Nephron (organoid): ENCODE measurements around the gene GDF2.

Experiments
- H3K27ac Mint-ChIP-seq, 3 experiments: 2 replicates each; pipeline ENCODE4 v1.8.0; 2020; ENCODE audit warnings: mixed read lengths in 3 of 3, mild to moderate bottlenecking in 2 of 3, moderate library complexity in 1 of 3
- H3K27me3 Mint-ChIP-seq: 2 replicates; pipeline ENCODE4 v1.8.0; 2021; ENCODE audit warnings: low read depth, mild to moderate bottlenecking, moderate library complexity, mixed read lengths
- H3K36me3 Mint-ChIP-seq: 2 replicates; pipeline ENCODE4 v1.8.0; 2020; ENCODE audit warnings: low read depth, mixed read lengths
- H3K4me1 Mint-ChIP-seq: 2 replicates; pipeline ENCODE4 v1.8.0; 2020; ENCODE audit warnings: mixed read lengths
- H3K4me3 Mint-ChIP-seq, 3 experiments: 2 replicates each; pipeline ENCODE4 v1.8.0; 2020; ENCODE audit warnings: mild to moderate bottlenecking in 3 of 3, mixed read lengths in 3 of 3, moderate library complexity in 2 of 3
- H3K9me3 Mint-ChIP-seq: 2 replicates; pipeline ENCODE4 v1.8.0; 2020; ENCODE audit warnings: mixed read lengths
- TF ChIP-seq, protein P1 (sequence below), 3 experiments: fragments of 200-600 bp; sonication (generic); IDR thresholded peaks; one replicate each; pipeline ENCODE4 v1.5.0; 2021; ENCODE audit warnings: antibody characterized with exemption in 3 of 3; ENCODE audit not compliant: unreplicated experiment in 3 of 3

The GDF2 gene

DNA sequence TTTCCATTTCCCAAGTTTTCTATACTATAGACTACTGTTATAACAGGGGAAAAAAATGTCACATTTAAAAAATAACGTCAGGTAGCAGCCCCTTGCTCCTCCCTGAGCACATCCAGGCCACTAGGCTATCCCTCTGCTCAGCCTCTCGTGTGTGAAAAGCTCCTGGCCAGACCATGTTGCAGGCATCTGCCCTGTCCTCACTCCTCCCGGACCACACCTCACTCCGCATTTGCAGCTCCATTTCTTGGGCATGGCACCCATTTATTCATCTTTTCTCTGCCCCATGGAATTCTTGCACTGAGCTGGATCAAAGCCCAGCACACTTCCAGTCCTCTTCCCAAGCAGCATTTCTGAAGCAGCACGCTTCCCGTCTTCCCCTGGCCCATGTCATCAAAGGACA is 1.4 kb upstream of the GDF2 start:
- Mint-ChIP-seq H3K27ac (no peak overlapping the region), H3K4me1 (no peaks in the 10 kb centered on the region), H3K9me3 (no peaks in the 10 kb centered on the region), H3K27me3 (peaks cover 24% of the 10 kb centered on the region), H3K36me3 (no peaks in the 10 kb centered on the region), H3K4me3 (no peak overlapping the region)
- TF ChIP-seq, protein P1, sequence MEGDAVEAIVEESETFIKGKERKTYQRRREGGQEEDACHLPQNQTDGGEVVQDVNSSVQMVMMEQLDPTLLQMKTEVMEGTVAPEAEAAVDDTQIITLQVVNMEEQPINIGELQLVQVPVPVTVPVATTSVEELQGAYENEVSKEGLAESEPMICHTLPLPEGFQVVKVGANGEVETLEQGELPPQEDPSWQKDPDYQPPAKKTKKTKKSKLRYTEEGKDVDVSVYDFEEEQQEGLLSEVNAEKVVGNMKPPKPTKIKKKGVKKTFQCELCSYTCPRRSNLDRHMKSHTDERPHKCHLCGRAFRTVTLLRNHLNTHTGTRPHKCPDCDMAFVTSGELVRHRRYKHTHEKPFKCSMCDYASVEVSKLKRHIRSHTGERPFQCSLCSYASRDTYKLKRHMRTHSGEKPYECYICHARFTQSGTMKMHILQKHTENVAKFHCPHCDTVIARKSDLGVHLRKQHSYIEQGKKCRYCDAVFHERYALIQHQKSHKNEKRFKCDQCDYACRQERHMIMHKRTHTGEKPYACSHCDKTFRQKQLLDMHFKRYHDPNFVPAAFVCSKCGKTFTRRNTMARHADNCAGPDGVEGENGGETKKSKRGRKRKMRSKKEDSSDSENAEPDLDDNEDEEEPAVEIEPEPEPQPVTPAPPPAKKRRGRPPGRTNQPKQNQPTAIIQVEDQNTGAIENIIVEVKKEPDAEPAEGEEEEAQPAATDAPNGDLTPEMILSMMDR (IDR thresholded peaks at IDR 0.05; ENCODE audit: unreplicated experiment in 3 of 3), result no peak

DNA sequence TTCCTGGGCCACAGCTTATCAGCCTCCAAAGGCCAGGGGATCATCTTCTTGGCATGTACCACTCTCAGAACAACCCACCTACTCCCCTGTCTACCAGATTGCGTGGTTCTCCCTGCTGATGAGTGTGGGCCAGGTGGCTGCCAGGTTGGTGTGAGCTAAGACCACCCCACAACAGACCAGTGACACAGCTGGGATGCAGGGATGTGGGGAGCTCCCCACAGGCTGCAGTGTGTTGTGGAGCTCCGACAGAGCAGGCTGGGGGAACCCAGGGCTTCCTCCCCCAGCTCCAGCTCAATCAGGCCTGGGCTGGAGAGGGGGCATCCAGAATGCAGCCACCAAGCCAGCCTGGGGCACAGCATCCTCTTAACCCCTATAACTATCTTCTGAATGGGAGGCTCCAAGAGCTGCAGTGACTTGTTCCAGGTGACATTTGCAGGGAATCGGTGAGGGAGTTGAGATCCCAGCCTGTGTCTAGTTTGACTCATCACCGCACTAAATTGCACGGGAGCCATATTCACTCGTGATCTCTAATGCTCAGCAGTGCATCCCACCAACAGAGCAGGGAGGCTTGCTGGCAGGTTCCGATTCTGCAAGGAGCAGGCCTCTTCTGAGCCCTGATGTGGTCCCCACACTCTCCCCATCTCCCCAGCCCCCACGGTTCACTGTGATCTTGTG is 596 bp upstream of the GDF2 start:
- no peaks in the 10 kb centered on the region for H3K9me3 Mint-ChIP-seq
- no peaks in the 10 kb centered on the region for H3K36me3 Mint-ChIP-seq
- TF ChIP-seq, protein P1 (IDR thresholded peaks at IDR 0.05; ENCODE audit: unreplicated experiment in 3 of 3), result no peak
- no peaks in the 10 kb centered on the region for H3K4me1 Mint-ChIP-seq
- H3K27me3 Mint-ChIP-seq, result peaks cover 21% of the 10 kb centered on the region
- H3K27ac Mint-ChIP-seq, result no peak overlapping the region
- H3K4me3 Mint-ChIP-seq, result no peak overlapping the region

DNA sequence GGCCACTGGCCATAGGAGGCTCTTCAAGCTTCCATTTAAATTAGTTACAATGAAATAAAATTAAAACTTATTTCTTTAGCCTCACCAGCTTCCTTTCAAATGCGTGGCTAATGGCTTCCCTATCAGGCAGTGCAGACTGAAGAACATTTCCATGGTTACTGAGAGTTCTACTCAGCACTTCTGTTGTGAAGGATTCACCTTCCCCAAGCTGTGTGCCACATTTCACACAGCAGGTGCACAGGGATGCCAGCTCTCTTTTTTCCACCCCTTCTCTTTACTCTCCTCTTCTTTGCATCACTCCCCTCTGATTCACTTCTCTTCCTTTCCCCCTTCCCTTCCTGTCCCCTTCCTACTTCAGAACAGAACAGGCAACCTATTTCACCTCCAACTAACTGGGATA is 833 bp downstream of the GDF2 start:
- H3K36me3 Mint-ChIP-seq, result no peaks in the 10 kb centered on the region
- H3K4me1 Mint-ChIP-seq, result no peaks in the 10 kb centered on the region
- no peaks in the 10 kb centered on the region for H3K9me3 Mint-ChIP-seq
- TF ChIP-seq, protein P1 (IDR thresholded peaks at IDR 0.05; ENCODE audit: unreplicated experiment in 3 of 3), result no peak
- H3K27me3 Mint-ChIP-seq, result peaks cover 21% of the 10 kb centered on the region
- no peak overlapping the region for H3K4me3 Mint-ChIP-seq
- H3K27ac Mint-ChIP-seq, result no peak overlapping the region

DNA sequence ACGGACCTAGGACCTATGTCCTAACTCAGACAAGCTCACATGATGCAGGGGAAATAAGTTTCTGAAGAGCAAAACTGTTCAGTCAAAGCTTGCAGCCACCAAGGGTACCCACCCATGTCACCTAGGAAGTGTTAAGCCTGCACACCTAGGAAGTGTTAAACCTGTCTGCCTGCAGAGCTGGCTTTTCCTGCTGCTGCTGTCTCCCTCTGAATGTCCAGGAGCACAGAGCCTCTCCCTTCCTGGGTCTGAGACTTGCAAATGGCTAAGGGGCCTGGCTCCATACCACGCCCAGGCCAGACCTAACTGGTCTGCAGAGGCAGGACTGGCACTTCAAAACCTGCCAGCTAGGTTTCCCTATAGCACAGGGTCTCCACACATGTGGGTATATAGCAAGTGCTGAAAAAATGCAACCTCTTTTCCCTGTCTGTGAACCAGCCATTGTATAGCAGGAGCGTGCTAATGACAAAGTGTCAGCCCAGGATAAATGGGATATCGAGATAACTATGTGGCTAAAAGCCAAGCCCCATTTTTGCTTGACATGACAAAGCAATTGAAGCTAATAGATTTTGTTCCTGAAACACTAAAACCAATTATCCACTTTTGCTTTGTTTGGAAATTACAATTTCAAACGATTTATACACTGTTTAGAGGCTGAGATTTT is 1.5 kb downstream of the GDF2 start:
- no peaks in the 10 kb centered on the region for H3K36me3 Mint-ChIP-seq
- TF ChIP-seq, protein P1 (IDR thresholded peaks at IDR 0.05; ENCODE audit: unreplicated experiment in 3 of 3), result no peak
- H3K4me3 Mint-ChIP-seq, result no peak overlapping the region
- H3K27ac Mint-ChIP-seq, result no peak overlapping the region
- no peaks in the 10 kb centered on the region for H3K4me1 Mint-ChIP-seq
- H3K27me3 Mint-ChIP-seq, result peaks cover 21% of the 10 kb centered on the region
- H3K9me3 Mint-ChIP-seq, result no peaks in the 10 kb centered on the region

DNA sequence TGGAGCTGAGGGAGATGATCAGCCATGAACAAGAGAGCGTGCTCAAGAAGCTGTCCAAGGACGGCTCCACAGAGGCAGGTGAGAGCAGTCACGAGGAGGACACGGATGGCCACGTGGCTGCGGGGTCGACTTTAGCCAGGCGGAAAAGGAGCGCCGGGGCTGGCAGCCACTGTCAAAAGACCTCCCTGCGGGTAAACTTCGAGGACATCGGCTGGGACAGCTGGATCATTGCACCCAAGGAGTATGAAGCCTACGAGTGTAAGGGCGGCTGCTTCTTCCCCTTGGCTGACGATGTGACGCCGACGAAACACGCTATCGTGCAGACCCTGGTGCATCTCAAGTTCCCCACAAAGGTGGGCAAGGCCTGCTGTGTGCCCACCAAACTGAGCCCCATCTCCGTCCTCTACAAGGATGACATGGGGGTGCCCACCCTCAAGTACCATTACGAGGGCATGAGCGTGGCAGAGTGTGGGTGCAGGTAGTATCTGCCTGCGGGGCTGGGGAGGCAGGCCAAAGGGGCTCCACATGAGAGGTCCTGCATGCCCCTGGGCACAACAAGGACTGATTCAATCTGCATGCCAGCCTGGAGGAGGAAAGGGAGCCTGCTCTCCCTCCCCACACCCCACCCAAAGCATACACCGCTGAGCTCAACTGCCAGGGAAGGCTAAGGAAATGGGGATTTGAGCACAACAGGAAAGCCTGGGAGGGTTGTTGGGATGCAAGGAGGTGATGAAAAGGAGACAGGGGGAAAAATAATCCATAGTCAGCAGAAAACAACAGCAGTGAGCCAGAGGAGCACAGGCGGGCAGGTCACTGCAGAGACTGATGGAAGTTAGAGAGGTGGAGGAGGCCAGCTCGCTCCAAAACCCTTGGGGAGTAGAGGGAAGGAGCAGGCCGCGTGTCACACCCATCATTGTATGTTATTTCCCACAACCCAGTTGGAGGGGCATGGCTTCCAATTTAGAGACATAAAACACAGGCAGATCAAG is 3.3 kb downstream of the GDF2 start:
- Mint-ChIP-seq H3K27me3 (peaks cover 21% of the 10 kb centered on the region), H3K36me3 (no peaks in the 10 kb centered on the region), H3K4me1 (no peaks in the 10 kb centered on the region), H3K4me3 (no peak overlapping the region), H3K27ac (no peak overlapping the region), H3K9me3 (no peaks in the 10 kb centered on the region)
- TF ChIP-seq, protein P1 (IDR thresholded peaks at IDR 0.05; ENCODE audit: unreplicated experiment in 3 of 3), result no peak
